ENCODE results near the gene ENTPD5.
A peak's percentile ranks its signal among the peaks of the same experiment; 100 is the strongest.
"Not testable (repeated sequence)": the region's sequence is repeated elsewhere in the genome, so short reads cannot be mapped to it uniquely, and the experiment has no call there.

The ENTPD5 gene

GRCh38 chr14:74005664-74006063 is 13.4 kb downstream of the ENTPD5 start:
- DNase-seq (ENCODE audit: low read depth in 2 of 2), result not testable (repeated sequence)

GRCh38 chr14:73998726-73999125 is 20.4 kb downstream of the ENTPD5 start:
- DNase-seq (ENCODE audit: low read depth in 2 of 2), result no peak

GRCh38 chr14:73997944-73998447 is 21.1 kb downstream of the ENTPD5 start:
- no peak for DNase-seq (ENCODE audit: low read depth in 2 of 2)

GRCh38 chr14:73997108-73997943 is 21.8 kb downstream of the ENTPD5 start:
- no peak for DNase-seq (ENCODE audit: low read depth in 2 of 2)

GRCh38 chr14:73996731-73997107 is 22.4 kb downstream of the ENTPD5 start:
- DNase-seq (ENCODE audit: low read depth in 2 of 2), result no peak

GRCh38 chr14:73995977-73996378 is 23.1 kb downstream of the ENTPD5 start:
- no peak for DNase-seq (ENCODE audit: low read depth in 2 of 2)

- DNase-seq (ENCODE audit: low read depth in 2 of 2), result not testable (repeated sequence)
Measured at GRCh38 chr14:73994926-73995325, 24.2 kb downstream of the ENTPD5 start.

GRCh38 chr14:73991092-73991491 is 28.0 kb downstream of the ENTPD5 start:
- DNase-seq (ENCODE audit: low read depth in 2 of 2), result no peak

GRCh38 chr14:73988656-73989055 is 30.4 kb downstream of the ENTPD5 start:
- not testable (repeated sequence) for DNase-seq (ENCODE audit: low read depth in 2 of 2)

- DNase-seq (ENCODE audit: low read depth in 2 of 2), result no peak
Measured at GRCh38 chr14:73988065-73988464, 31.0 kb downstream of the ENTPD5 start.

- no peak for DNase-seq (ENCODE audit: low read depth in 2 of 2)
Measured at GRCh38 chr14:73977896-73978295, 41.2 kb downstream of the ENTPD5 start.

GRCh38 chr14:73976125-73976524 is 43.0 kb downstream of the ENTPD5 start:
- no peak for DNase-seq (ENCODE audit: low read depth in 2 of 2)

GRCh38 chr14:73973497-73973896 is 45.6 kb downstream of the ENTPD5 start:
- no peak for DNase-seq (ENCODE audit: low read depth in 2 of 2)

- no peak for DNase-seq (ENCODE audit: low read depth in 2 of 2)
Measured at GRCh38 chr14:73968885-73969284, 50.2 kb downstream of the ENTPD5 start.

- DNase-seq (ENCODE audit: low read depth in 2 of 2), result no peak
Measured at GRCh38 chr14:73965216-73965615, 53.9 kb downstream of the ENTPD5 start.

GRCh38 chr14:73961192-73961591 is 57.9 kb downstream of the ENTPD5 start:
- no peak for DNase-seq (ENCODE audit: low read depth in 2 of 2)

GRCh38 chr14:73958591-73958990 is 60.5 kb downstream of the ENTPD5 start:
- DNase-seq (ENCODE audit: low read depth in 2 of 2), result no peak

- no peak for DNase-seq (ENCODE audit: low read depth in 2 of 2)
Measured at GRCh38 chr14:73955674-73956073, 63.4 kb downstream of the ENTPD5 start.

GRCh38 chr14:73953731-73954130 is 65.4 kb downstream of the ENTPD5 start:
- no peak for DNase-seq (ENCODE audit: low read depth in 2 of 2)

GRCh38 chr14:73949752-73950734 is 69.0 kb downstream of the ENTPD5 start, which contains the start of the genes COQ6 and FAM161B:
Gene COQ6, plus strand, starts transcription at chr14:73950302. Its CDS starts 31 bp downstream, at chr14:73950333.
Gene FAM161B, minus strand, starts transcription at chr14:73950094. Its CDS starts 68 bp downstream, at chr14:73950026.
- DNase-seq (ENCODE audit: low read depth in 2 of 2), result peak; percentile 77 to 79

GRCh38 chr14:73945159-73945670 is 73.9 kb downstream of the ENTPD5 start:
- DNase-seq (ENCODE audit: low read depth in 2 of 2), result no peak
